ENCODE results near the gene IRF5. TPM values are rescaled to one million over a fixed set of nuclear protein-coding genes. Genes with fewer than 3 reads are reported as not detected.

Gene IRF5
- total and polyA plus RNA-seq, 4 donors: 4.3 to 6.2 (median 4.5) TPM

DNA sequence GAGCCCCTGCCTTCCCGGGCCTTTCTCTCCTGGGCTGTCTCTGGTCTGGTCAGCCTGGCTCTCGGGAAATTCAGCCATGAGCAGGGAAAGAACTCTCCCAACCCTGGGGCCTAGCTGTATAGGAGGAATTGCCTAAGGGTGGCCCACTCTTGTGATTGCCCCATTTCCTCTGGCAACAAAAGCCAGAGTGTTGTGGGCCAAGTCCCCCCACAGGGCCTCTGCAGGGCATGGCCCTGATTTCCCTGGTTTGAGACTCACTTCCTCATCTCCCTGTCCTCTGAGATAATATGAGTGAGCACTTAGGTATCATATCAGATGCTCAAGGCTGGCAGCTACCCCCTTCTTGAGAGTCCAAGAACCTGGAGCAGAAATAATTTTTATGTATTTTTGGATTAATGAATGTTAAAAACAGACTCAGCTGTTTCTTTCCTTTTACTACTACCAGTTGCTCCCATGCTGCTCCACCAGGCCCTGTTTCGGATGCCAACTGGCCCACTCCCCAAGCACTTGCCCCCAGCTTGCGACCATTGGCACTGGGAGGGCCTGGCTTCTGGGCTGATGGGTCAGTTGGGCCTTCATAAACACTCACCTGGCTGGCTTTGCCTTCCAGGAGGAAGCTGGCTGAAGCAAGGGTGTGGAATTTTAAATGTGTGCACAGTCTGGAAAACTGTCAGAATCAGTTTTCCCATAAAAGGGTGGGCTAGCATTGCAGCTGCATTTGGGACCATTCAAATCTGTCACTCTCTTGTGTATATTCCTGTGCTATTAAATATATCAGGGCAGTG lies 11.4 kb downstream of the IRF5 start:
- H3K4me3 ChIP-seq (ENCODE audit: low read depth in 1 of 3, low read length in 3 of 3): no peak overlapping the region

DNA sequence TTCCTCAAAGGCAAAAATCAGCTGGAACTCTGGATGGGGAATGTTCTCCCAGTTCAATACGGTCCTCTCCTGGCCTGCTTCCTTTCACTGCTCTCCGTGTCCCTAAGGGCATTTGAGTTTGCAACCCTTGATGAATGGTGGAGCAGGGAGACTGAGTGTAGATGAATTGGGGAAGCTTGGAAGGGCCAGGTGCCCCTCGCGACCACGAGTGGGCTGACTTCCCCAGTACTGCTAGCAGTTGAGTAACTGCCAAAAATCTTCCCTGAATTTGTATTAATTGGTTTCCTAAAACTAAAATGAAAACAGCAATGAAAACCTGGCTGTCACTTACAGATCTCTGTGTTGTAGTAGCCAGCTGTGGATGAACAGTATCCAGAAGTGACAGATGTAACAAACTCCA lies 13.6 kb downstream of the IRF5 start:
- TF ChIP-seq ZBTB33 (IDR thresholded peaks at IDR 0.05): no peak
- TF ChIP-seq SP1 (IDR thresholded peaks at IDR 0.05): no peak
- no peak overlapping the region for H3K4me3 ChIP-seq (ENCODE audit: low read depth in 1 of 3, low read length in 3 of 3)
- DNase-seq (ENCODE audit: low spot score): no peak
- H3K9me3 ChIP-seq (ENCODE audit: control insufficient read depth in 4 of 4, low read length in 3 of 4): no peaks in the 10 kb centered on the region
- peaks cover 3 to 34% (median 25%) of the 10 kb centered on the region in 4 donors for H3K36me3 ChIP-seq (ENCODE audit: control insufficient read depth in 4 of 4, insufficient read depth in 3 of 4, low read depth in 1 of 4, low read length in 3 of 4)
- no peak overlapping the region for H3K9ac ChIP-seq (ENCODE audit: low read depth in 1 of 2, low read length in 2 of 2)
- 82% methylated on average over 5 of the region's 5 CpGs for WGBS
- no peaks in the 10 kb centered on the region for H3K27me3 ChIP-seq (ENCODE audit: control insufficient read depth in 4 of 4, insufficient read depth in 4 of 4, low read length in 3 of 4)
- no peak overlapping the region for H3K27ac ChIP-seq (ENCODE audit: low read depth in 1 of 2, low read length in 2 of 2)
- H3K4me1 ChIP-seq (ENCODE audit: control insufficient read depth in 4 of 4, insufficient read depth in 4 of 4, low read length in 3 of 4): no peaks in the 10 kb centered on the region

More for the DNA sequence above, 11.4 kb downstream of the IRF5 start:
- no peak overlapping the region for H3K27ac ChIP-seq (ENCODE audit: low read depth in 1 of 2, low read length in 2 of 2)
- 89% methylated on average over 4 of the region's 4 CpGs for WGBS
- H3K27me3 ChIP-seq (ENCODE audit: control insufficient read depth in 4 of 4, insufficient read depth in 4 of 4, low read length in 3 of 4): no peaks in the 10 kb centered on the region
- no peak for DNase-seq (ENCODE audit: low spot score)
- TF ChIP-seq SP1 (IDR thresholded peaks at IDR 0.05) (no peak), REST (IDR thresholded peaks at IDR 0.05) (no peak), YY1 (IDR thresholded peaks at IDR 0.05) (no peak), RAD21 (IDR thresholded peaks at IDR 0.05) (no peak), EGR1 (IDR thresholded peaks at IDR 0.05; ENCODE audit: low read depth in 2 of 2) (no peak), GABPA (IDR thresholded peaks at IDR 0.05 in 1 of 2, conservative IDR thresholded peaks at IDR 0.05 in 1 of 2) (no peak), FOXA2 (IDR thresholded peaks at IDR 0.05) (no peak), FOXA1 (IDR thresholded peaks at IDR 0.05) (no peak), RXRA (IDR thresholded peaks at IDR 0.05) (no peak), HNF4A (conservative IDR thresholded peaks at IDR 0.05) (no peak), JUND (IDR thresholded peaks at IDR 0.05) (no peak)
- H3K9me3 ChIP-seq (ENCODE audit: control insufficient read depth in 4 of 4, low read length in 3 of 4): no peaks in the 10 kb centered on the region
- H3K4me1 ChIP-seq (ENCODE audit: control insufficient read depth in 4 of 4, insufficient read depth in 4 of 4, low read length in 3 of 4): no peaks in the 10 kb centered on the region
- H3K36me3 ChIP-seq (ENCODE audit: control insufficient read depth in 4 of 4, insufficient read depth in 3 of 4, low read depth in 1 of 4, low read length in 3 of 4): peaks cover 1 to 23% (median 10%) of the 10 kb centered on the region in 4 donors
- H3K9ac ChIP-seq (ENCODE audit: low read depth in 1 of 2, low read length in 2 of 2): no peak overlapping the region

GRCh38 chr7:128954150-128954549 lies 16.4 kb downstream of the IRF5 start:
- no peak overlapping the region for H3K27ac ChIP-seq (ENCODE audit: low read depth in 1 of 2, low read length in 2 of 2)
- H3K36me3 ChIP-seq (ENCODE audit: control insufficient read depth in 4 of 4, insufficient read depth in 3 of 4, low read depth in 1 of 4, low read length in 3 of 4): peaks cover 10 to 53% (median 42%) of the 10 kb centered on the region in 4 donors
- H3K4me3 ChIP-seq (ENCODE audit: low read depth in 1 of 3, low read length in 3 of 3): no peak overlapping the region
- no peaks in the 10 kb centered on the region for H3K27me3 ChIP-seq (ENCODE audit: control insufficient read depth in 4 of 4, insufficient read depth in 4 of 4, low read length in 3 of 4)
- 92% methylated on average over 2 of the region's 2 CpGs for WGBS
- H3K4me1 ChIP-seq (ENCODE audit: control insufficient read depth in 4 of 4, insufficient read depth in 4 of 4, low read length in 3 of 4): no peaks in the 10 kb centered on the region
- DNase-seq (ENCODE audit: low spot score): no peak
- no peaks in the 10 kb centered on the region for H3K9me3 ChIP-seq (ENCODE audit: control insufficient read depth in 4 of 4, low read length in 3 of 4)
- H3K9ac ChIP-seq (ENCODE audit: low read depth in 1 of 2, low read length in 2 of 2): no peak overlapping the region
- TF ChIP-seq RAD21 (IDR thresholded peaks at IDR 0.05): no peak
- TF ChIP-seq JUND (IDR thresholded peaks at IDR 0.05): no peak
- no peak for TF ChIP-seq HNF4G (IDR thresholded peaks at IDR 0.05)
- no peak for TF ChIP-seq TAF1 (conservative IDR thresholded peaks at IDR 0.05)

All from liver (tissue), 9 donors.